Common myeloid progenitor, CD34-positive (primary cell): ENCODE measurements around the gene TSBP1.

Source experiments
- CTCF ChIA-PET: fragments of 350-600 bp; sonication (Branson Sonifier 250); formaldehyde crosslinking; loops from one replicate; lab custom pipeline; 2021; ENCODE audit warnings: antibody characterized with exemption; lab: Charles Lee
- POLR2A ChIA-PET: fragments of 350-600 bp; sonication (Branson Sonifier 250); formaldehyde crosslinking; loops from one replicate; lab custom pipeline; 2021; ENCODE audit warnings: antibody characterized with exemption; lab: Charles Lee
- DNase-seq, 3 donors: peaks; one replicate each; pipeline versions ENCODE4 v3.0.0 to v3.0.0-alpha.2; 2013
- H3K27ac ChIP-seq, 2 experiments: 1 replicate in 1 of 2; 2 replicates in 1 of 2; pipeline ENCODE4 v1.7.0; 2013; ENCODE audit warnings: inconsistent platforms in 2 of 2, low read length in 2 of 2, mild to moderate bottlenecking in 2 of 2, low read depth in 1 of 2, moderate library complexity in 1 of 2; ENCODE audit not compliant: severe bottlenecking in 2 of 2, insufficient read depth in 1 of 2, poor library complexity in 1 of 2
- H3K27me3 ChIP-seq, 5 experiments: replicated peaks in 2 of 5; 1 replicate in 3 of 5; 2 replicates in 2 of 5; pipeline versions ENCODE4 v1.6.1 to v1.7.0; 2013; ENCODE audit warnings: low read length in 4 of 5, mild to moderate bottlenecking in 2 of 5, moderate library complexity in 2 of 5, inconsistent platforms in 1 of 5; ENCODE audit not compliant: insufficient read depth in 5 of 5, control insufficient read depth in 4 of 5
- H3K36me3 ChIP-seq, 4 experiments: 1 replicate in 2 of 4; 2 replicates in 2 of 4; pipeline versions ENCODE4 v1.6.1 to v1.7.0; 2013; ENCODE audit warnings: low read length in 3 of 4, control low read depth in 1 of 4, mild to moderate bottlenecking in 1 of 4; ENCODE audit not compliant: control insufficient read depth in 4 of 4, insufficient read depth in 4 of 4
- H3K4me1 ChIP-seq, 4 experiments: 1 replicate in 3 of 4; 2 replicates in 1 of 4; pipeline versions ENCODE4 v1.6.1 to v1.7.1; 2013; ENCODE audit warnings: low read length in 3 of 4, mild to moderate bottlenecking in 3 of 4, control low read depth in 1 of 4, inconsistent platforms in 1 of 4, moderate library complexity in 1 of 4; ENCODE audit not compliant: control insufficient read depth in 4 of 4, insufficient read depth in 4 of 4; ENCODE audit errors: control extremely low read depth in 1 of 4
- H3K4me3 ChIP-seq, 7 experiments: 1 replicate in 4 of 7; 2 replicates in 3 of 7; pipeline versions ENCODE4 v1.5.1 to v1.7.0; 2013; ENCODE audit warnings: mild to moderate bottlenecking in 7 of 7, low read length in 6 of 7, moderate library complexity in 6 of 7, inconsistent platforms in 2 of 7, low read depth in 2 of 7, control low read depth in 1 of 7; ENCODE audit not compliant: insufficient read depth in 4 of 7, control insufficient read depth in 1 of 7; ENCODE audit errors: extremely low read depth in 1 of 7
- H3K9me3 ChIP-seq, 5 experiments: 1 replicate in 4 of 5; 2 replicates in 1 of 5; pipeline versions ENCODE4 v1.6.1 to v1.7.1; 2013; ENCODE audit warnings: low read length in 4 of 5, mild to moderate bottlenecking in 2 of 5, inconsistent platforms in 1 of 5, low read depth in 1 of 5, moderate library complexity in 1 of 5; ENCODE audit not compliant: control insufficient read depth in 4 of 5, insufficient read depth in 2 of 5; ENCODE audit errors: control extremely low read depth in 1 of 5
- WGBS: methylation state at CpG from one replicate; pipeline ENCODE4 v1.1.5; 2013; ENCODE audit not compliant: insufficient coverage; 5-methylcytosine and 5-hydroxymethylcytosine counted together

TSBP1 gene

DNA sequence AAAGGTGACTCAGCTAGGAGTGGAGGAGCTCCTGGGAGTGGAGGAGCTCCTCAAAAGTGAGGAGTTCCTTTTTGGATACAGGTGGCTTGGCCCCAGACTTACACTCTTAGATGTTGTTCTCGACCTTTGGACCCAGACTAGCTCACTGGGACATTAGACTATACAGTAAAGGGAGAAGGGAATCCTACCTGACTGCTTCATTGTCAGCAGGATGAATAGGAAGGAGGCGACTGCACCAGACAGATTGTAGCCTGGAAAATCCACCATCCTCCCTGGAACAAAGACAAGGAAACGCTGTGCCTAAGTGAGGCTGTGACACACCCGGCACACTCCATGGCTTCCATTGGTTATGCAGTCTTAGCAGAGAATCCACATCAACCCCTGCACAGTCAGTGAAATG lies 35.2 kb upstream of the TSBP1 start, which contains the start of gene BTNL2:
BTNL2 (minus strand) TSS at position 325 of the 400 bp plus-strand sequence; CDS start at position 267, 58 bp downstream.
- peaks cover 0 to 14% (median 3%) of the 10 kb centered on the region in 5 experiments for H3K27me3 ChIP-seq
- WGBS, result 90% methylated on average over 4 of the region's 4 CpGs
- H3K9me3 ChIP-seq, result no peaks in the 10 kb centered on the region
- no peaks in the 10 kb centered on the region for H3K36me3 ChIP-seq
- H3K4me1 ChIP-seq, result no peaks in the 10 kb centered on the region
- ChIA-PET POLR2A (no interaction called here), CTCF (interaction anchor here (0.9 to 1.5 kb wide), 3 partner anchors 8 to 379 kb away, joined by 3 to 8 read pairs (median 4); no protein-coding TSS in a partner anchor)
- no peak within 1 kb of the TSS for H3K27ac ChIP-seq
- H3K4me3 ChIP-seq, result peak within 1 kb of the TSS in 1 of 7 experiments; percentile 58
- DNase-seq, result no peak

DNA sequence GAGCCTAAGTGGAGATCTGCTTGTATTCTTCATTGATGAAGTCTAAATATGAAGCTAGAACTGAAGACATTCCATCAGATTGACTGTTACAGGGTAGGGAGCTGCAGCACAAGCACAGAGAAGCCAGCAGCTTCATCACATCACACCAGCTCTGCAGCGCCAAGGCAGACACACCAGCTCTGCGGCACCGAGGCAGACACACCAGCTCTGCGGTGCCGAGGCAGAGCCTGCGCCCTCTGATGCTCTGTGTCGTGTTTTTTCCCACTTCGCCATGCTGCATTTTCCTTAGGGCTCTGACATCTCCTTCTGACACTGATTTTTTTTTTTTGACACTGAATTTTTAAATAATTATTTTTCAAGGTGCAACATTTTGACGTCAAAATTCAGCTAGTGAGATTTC lies 34.5 kb upstream of the TSBP1 start:
- H3K27ac ChIP-seq, result no peak overlapping the region
- no peak overlapping the region for H3K4me3 ChIP-seq
- 97% methylated on average over 7 of the region's 9 CpGs for WGBS
- no peak for DNase-seq
- ChIA-PET CTCF (interaction anchor here (0.9 to 1.5 kb wide), 4 partner anchors 8 to 380 kb away, joined by 3 to 8 read pairs (median 4); no protein-coding TSS in a partner anchor), POLR2A (interaction anchor here (0.6 kb wide), 1 partner anchor 434 kb away, joined by 3 read pairs; a partner anchor contains a TSS)
- no peaks in the 10 kb centered on the region for H3K9me3 ChIP-seq
- H3K27me3 ChIP-seq, result peaks cover 0 to 14% (median 2%) of the 10 kb centered on the region in 5 experiments
- H3K4me1 ChIP-seq, result no peaks in the 10 kb centered on the region
- no peaks in the 10 kb centered on the region for H3K36me3 ChIP-seq

DNA sequence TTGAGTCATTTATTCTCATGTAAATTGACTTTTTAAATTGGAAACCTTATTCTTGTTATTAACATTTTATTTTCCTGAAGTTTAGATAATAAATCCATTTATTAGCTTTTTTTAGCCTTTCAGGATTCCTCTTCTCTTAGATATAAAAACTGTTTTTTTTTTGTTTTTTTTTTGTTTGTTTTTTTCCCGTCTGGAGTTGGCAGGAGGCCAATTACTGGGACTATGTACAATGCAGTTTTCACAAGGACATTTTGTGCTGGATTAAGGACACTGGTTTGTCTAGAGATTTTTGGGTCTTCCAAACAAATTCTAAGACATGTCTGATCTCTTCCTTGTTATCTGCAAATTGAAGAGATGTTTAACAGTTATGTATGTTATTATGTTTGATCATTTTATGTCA lies 34.0 kb upstream of the TSBP1 start:
- CTCF ChIA-PET, result interaction anchor here (1.0 to 2.5 kb wide), 3 partner anchors 8 to 380 kb away, joined by 3 to 17 read pairs (median 8); no protein-coding TSS in a partner anchor
- H3K36me3 ChIP-seq, result no peaks in the 10 kb centered on the region

DNA sequence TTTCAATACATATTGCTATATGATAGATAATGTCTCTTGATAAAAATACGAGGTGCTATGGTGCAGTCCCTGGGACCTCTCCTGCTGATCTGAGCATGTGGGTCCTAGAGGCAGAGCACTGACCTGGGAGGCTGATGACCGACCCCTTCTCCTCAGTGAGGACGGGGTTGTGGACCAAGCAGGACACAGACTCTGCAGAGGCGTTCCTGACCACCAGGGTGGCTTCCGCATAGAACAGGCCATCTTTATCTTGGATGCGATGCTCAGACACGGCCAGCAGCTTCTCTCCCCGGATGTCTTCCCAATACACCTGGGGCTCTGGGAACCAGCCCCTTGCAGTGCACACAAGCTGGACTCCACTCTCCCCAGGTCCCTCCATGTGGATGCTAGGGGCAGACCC lies 31.1 kb upstream of the TSBP1 start:
- ChIA-PET CTCF (interaction anchor here (1.0 to 3.0 kb wide), 3 partner anchors 9 to 158 kb away, joined by 3 to 33 read pairs (median 6); no protein-coding TSS in a partner anchor), POLR2A (no interaction called here)
- H3K4me1 ChIP-seq, result no peaks in the 10 kb centered on the region
- H3K27me3 ChIP-seq, result peaks cover 0 to 9% (median 2%) of the 10 kb centered on the region in 5 experiments
- whole genome bisulfite sequencing, result 92% methylated on average over 7 of the region's 8 CpGs
- no peaks in the 10 kb centered on the region for H3K9me3 ChIP-seq
- no peaks in the 10 kb centered on the region for H3K36me3 ChIP-seq
- no peak overlapping the region for H3K27ac ChIP-seq
- no peak for DNase-seq
- H3K4me3 ChIP-seq, result no peak overlapping the region

More for the DNA sequence above, 34.0 kb upstream of the TSBP1 start:
- Histone ChIP-seq H3K4me3 (no peak overlapping the region), H3K9me3 (no peaks in the 10 kb centered on the region), H3K4me1 (no peaks in the 10 kb centered on the region), H3K27me3 (peaks cover 0 to 14% (median 2%) of the 10 kb centered on the region in 5 experiments), H3K27ac (no peak overlapping the region)
- no CpG with 5 or more reads among the region's 1 CpG for WGBS
- DNase-seq, result no peak
- POLR2A ChIA-PET, result interaction anchor here (0.6 kb wide), 2 partner anchors 393 to 433 kb away, joined by 3 to 4 read pairs; a partner anchor contains a TSS

DNA sequence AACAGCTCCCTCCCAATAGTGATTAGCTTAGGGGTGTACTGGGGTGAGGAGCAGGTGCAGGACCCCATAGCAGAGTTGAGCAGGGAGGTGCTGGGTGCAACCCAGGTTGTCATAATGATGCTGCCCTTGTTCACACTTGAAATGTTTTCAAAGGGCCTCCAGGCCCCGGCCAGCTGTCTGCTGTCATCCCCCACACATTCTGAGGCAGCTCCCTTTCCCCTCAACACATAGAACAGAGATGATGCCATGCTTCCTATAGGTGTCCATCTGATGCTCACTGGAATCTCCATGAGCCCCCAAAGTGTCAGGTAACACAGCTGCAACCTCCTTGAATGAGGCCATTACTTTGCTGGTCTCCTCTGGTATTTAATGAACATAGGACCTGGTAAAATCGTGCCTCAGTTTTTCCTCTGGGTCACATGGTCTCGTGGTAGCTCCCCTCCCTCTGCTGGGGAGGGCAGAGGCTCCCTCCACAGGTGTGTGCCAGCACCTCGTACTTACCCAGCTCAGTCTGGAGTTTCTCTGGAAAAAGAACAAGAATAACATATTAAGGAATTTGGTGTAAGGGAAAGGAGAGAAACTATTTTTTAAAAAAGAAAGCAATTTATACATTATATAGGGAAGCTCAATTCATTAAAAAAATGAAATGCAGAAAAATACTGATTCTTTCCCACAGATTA lies 29.7 kb upstream of the TSBP1 start:
- POLR2A ChIA-PET, result no interaction called here
- CTCF ChIA-PET, result interaction anchor here (0.9 to 3.0 kb wide), 2 partner anchors 11 to 299 kb away, joined by 5 to 33 read pairs; no protein-coding TSS in a partner anchor
- no peak for DNase-seq

DNA sequence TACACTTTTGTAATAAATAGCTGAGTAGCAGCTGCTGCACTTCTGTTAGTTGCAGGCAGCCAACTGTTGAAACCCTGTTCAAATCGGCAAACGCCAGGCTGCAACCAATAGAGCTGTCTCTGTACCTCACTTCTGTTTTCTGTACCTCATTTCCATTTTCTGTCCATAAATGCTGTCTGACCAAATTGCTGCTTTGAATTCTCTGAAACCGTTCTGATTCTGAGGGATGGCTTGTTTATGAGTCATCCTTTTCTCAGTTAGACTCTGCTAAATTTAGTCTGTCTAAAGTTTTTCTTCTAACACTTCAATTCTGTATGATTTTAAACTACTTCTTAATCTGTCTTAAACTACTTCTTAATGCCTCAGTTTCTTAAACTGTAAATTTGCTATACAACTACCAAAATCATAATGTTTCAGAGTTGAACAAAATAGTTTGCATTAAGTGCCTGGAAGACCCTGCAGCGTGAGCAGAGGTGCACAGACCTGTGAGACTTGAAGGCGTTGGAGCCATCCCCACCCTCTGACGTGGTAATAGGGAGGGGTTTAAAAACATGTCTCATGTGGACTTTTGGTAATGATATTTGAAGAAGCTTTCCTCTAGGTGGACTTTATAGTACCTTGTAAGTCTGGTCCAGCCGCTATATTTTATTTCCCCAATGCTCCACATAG lies 25.7 kb upstream of the TSBP1 start:
- CTCF ChIA-PET, result interaction anchor here (0.8 to 1.7 kb wide), 2 partner anchors 9 to 11 kb away, joined by 3 to 5 read pairs; no protein-coding TSS in a partner anchor

More for the DNA sequence above, 29.7 kb upstream of the TSBP1 start:
- H3K27ac ChIP-seq, result no peak overlapping the region
- H3K4me1 ChIP-seq, result no peaks in the 10 kb centered on the region
- peaks cover 0 to 9% (median 0%) of the 10 kb centered on the region in 5 experiments for H3K27me3 ChIP-seq
- no peak overlapping the region for H3K4me3 ChIP-seq
- WGBS, result 100% methylated on average over 1 of the region's 4 CpGs
- no peaks in the 10 kb centered on the region for H3K9me3 ChIP-seq
- no peaks in the 10 kb centered on the region for H3K36me3 ChIP-seq

More for the DNA sequence above, 25.7 kb upstream of the TSBP1 start:
- Histone ChIP-seq H3K27me3 (peaks cover 0 to 2% (median 0%) of the 10 kb centered on the region in 5 experiments), H3K36me3 (no peaks in the 10 kb centered on the region), H3K27ac (no peak overlapping the region), H3K4me1 (peaks cover 0 to 14% (median 3%) of the 10 kb centered on the region in 4 experiments), H3K4me3 (no peak overlapping the region), H3K9me3 (no peaks in the 10 kb centered on the region)
- DNase-seq, result peak in 2 of 3 donors; percentile 13 to 15
- WGBS, result 94% methylated on average over 4 of the region's 7 CpGs
- POLR2A ChIA-PET, result no interaction called here
